Measurements from ENCODE around the gene PTPRE. TPM values are rescaled to one million over a fixed set of nuclear protein-coding genes. Genes with fewer than 3 reads are reported as not detected.
A peak's percentile ranks its signal among the peaks of the same experiment; 100 is the strongest.

Gene PTPRE
- total and polyA plus RNA-seq, 4 donors: 1.5 to 12.5 (median 3.7) TPM

GRCh38 chr10:127966875-127967274 is 60.0 kb downstream of the PTPRE start (continued):
- TF ChIP-seq, protein P1, sequence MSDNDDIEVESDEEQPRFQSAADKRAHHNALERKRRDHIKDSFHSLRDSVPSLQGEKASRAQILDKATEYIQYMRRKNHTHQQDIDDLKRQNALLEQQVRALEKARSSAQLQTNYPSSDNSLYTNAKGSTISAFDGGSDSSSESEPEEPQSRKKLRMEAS (IDR thresholded peaks at IDR 0.05): no peak

DNA sequence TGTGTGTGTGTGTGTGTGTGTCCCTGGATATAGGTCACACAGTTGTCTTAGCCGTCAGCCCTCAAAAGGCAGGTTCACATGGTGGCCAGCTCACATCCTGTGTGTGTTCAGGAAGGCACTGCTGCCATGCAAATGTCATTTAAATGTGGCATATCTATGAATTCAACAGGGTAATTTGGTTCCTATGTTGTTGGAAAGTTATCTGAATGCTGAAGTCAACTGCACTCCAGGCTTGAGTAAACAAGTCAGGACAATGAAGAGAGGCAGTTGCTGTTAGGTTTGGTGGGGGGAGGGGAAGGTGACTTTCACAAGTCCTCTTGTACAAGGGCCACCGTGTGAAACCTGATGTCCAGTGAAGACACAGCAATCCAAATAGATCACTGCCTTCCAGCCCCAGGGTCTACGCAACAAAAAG is 61.1 kb downstream of the PTPRE start:
- Histone ChIP-seq H3K9ac (ENCODE audit: low read depth in 1 of 2, low read length in 2 of 2) (no peak overlapping the region), H3K4me1 (ENCODE audit: control insufficient read depth in 4 of 4, insufficient read depth in 4 of 4, low read length in 3 of 4) (peaks cover 0 to 3% (median 0%) of the 10 kb centered on the region in 4 donors), H3K9me3 (ENCODE audit: control insufficient read depth in 4 of 4, low read length in 3 of 4) (no peaks in the 10 kb centered on the region), H3K4me3 (ENCODE audit: low read depth in 1 of 3, low read length in 3 of 3) (no peak overlapping the region), H3K36me3 (ENCODE audit: control insufficient read depth in 4 of 4, insufficient read depth in 3 of 4, low read depth in 1 of 4, low read length in 3 of 4) (no peaks in the 10 kb centered on the region), H3K27me3 (ENCODE audit: control insufficient read depth in 4 of 4, insufficient read depth in 4 of 4, low read length in 3 of 4) (no peaks in the 10 kb centered on the region), H3K27ac (ENCODE audit: low read depth in 1 of 2, low read length in 2 of 2) (no peak overlapping the region)
- DNase-seq (ENCODE audit: low spot score): no peak
- no peak for TF ChIP-seq FOXA1 (IDR thresholded peaks at IDR 0.05)
- no peak for TF ChIP-seq GABPA (IDR thresholded peaks at IDR 0.05 in 1 of 2, conservative IDR thresholded peaks at IDR 0.05 in 1 of 2)
- TF ChIP-seq ATF3 (IDR thresholded peaks at IDR 0.05): no peak
- TF ChIP-seq RAD21 (IDR thresholded peaks at IDR 0.05): no peak
- TF ChIP-seq YY1 (IDR thresholded peaks at IDR 0.05): no peak
- no peak for TF ChIP-seq JUND (IDR thresholded peaks at IDR 0.05)
- TF ChIP-seq, protein P1 (IDR thresholded peaks at IDR 0.05): no peak
- TF ChIP-seq, protein P2, sequence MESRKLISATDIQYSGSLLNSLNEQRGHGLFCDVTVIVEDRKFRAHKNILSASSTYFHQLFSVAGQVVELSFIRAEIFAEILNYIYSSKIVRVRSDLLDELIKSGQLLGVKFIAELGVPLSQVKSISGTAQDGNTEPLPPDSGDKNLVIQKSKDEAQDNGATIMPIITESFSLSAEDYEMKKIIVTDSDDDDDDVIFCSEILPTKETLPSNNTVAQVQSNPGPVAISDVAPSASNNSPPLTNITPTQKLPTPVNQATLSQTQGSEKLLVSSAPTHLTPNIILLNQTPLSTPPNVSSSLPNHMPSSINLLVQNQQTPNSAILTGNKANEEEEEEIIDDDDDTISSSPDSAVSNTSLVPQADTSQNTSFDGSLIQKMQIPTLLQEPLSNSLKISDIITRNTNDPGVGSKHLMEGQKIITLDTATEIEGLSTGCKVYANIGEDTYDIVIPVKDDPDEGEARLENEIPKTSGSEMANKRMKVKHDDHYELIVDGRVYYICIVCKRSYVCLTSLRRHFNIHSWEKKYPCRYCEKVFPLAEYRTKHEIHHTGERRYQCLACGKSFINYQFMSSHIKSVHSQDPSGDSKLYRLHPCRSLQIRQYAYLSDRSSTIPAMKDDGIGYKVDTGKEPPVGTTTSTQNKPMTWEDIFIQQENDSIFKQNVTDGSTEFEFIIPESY (IDR thresholded peaks at IDR 0.05): no peak
- TF ChIP-seq FOXA2 (IDR thresholded peaks at IDR 0.05): no peak
- no peak for TF ChIP-seq EGR1 (IDR thresholded peaks at IDR 0.05; ENCODE audit: low read depth in 2 of 2)
- TF ChIP-seq, protein P3, sequence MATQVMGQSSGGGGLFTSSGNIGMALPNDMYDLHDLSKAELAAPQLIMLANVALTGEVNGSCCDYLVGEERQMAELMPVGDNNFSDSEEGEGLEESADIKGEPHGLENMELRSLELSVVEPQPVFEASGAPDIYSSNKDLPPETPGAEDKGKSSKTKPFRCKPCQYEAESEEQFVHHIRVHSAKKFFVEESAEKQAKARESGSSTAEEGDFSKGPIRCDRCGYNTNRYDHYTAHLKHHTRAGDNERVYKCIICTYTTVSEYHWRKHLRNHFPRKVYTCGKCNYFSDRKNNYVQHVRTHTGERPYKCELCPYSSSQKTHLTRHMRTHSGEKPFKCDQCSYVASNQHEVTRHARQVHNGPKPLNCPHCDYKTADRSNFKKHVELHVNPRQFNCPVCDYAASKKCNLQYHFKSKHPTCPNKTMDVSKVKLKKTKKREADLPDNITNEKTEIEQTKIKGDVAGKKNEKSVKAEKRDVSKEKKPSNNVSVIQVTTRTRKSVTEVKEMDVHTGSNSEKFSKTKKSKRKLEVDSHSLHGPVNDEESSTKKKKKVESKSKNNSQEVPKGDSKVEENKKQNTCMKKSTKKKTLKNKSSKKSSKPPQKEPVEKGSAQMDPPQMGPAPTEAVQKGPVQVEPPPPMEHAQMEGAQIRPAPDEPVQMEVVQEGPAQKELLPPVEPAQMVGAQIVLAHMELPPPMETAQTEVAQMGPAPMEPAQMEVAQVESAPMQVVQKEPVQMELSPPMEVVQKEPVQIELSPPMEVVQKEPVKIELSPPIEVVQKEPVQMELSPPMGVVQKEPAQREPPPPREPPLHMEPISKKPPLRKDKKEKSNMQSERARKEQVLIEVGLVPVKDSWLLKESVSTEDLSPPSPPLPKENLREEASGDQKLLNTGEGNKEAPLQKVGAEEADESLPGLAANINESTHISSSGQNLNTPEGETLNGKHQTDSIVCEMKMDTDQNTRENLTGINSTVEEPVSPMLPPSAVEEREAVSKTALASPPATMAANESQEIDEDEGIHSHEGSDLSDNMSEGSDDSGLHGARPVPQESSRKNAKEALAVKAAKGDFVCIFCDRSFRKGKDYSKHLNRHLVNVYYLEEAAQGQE (IDR thresholded peaks at IDR 0.05): no peak
- TF ChIP-seq SP1 (IDR thresholded peaks at IDR 0.05): no peak
- TF ChIP-seq NR2F2 (IDR thresholded peaks at IDR 0.05): no peak
- 49% methylated on average over 3 of the region's 3 CpGs for WGBS

DNA sequence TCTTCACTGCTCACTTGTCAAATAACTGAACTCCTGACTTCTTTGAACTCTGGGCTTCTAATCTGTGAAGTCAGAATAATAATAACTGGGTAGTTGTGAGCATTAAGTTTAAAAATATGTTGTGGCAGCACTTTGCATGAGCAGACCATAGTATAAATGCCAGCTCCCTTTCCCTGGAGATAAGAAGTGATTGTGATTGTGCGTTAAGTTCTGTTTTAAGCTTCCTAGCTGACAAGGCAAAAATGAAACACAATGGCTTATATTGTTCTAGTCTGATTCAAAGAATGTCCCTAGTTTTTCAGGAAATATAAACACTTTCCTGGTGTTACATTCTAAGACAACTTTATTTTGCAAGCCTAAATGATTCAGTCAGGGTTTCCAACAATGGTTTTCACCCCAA is 61.8 kb downstream of the PTPRE start:
- Histone ChIP-seq H3K9me3 (ENCODE audit: control insufficient read depth in 4 of 4, low read length in 3 of 4) (no peaks in the 10 kb centered on the region), H3K4me3 (ENCODE audit: low read depth in 1 of 3, low read length in 3 of 3) (no peak overlapping the region), H3K27ac (ENCODE audit: low read depth in 1 of 2, low read length in 2 of 2) (no peak overlapping the region), H3K9ac (ENCODE audit: low read depth in 1 of 2, low read length in 2 of 2) (no peak overlapping the region), H3K4me1 (ENCODE audit: control insufficient read depth in 4 of 4, insufficient read depth in 4 of 4, low read length in 3 of 4) (peaks cover 0 to 3% (median 0%) of the 10 kb centered on the region in 4 donors), H3K36me3 (ENCODE audit: control insufficient read depth in 4 of 4, insufficient read depth in 3 of 4, low read depth in 1 of 4, low read length in 3 of 4) (no peaks in the 10 kb centered on the region), H3K27me3 (ENCODE audit: control insufficient read depth in 4 of 4, insufficient read depth in 4 of 4, low read length in 3 of 4) (no peaks in the 10 kb centered on the region)
- 65% methylated on average over 1 of the region's 1 CpG for WGBS
- TF ChIP-seq, protein P1 (IDR thresholded peaks at IDR 0.05): no peak
- TF ChIP-seq ATF3 (IDR thresholded peaks at IDR 0.05) (no peak), RAD21 (IDR thresholded peaks at IDR 0.05) (no peak), FOXA2 (IDR thresholded peaks at IDR 0.05) (no peak), NR2F2 (IDR thresholded peaks at IDR 0.05) (peak; percentile 52), CTCF (IDR thresholded peaks at IDR 0.05; ENCODE audit: low read depth, low read length, missing input control) (no peak), HNF4G (IDR thresholded peaks at IDR 0.05) (no peak)
- DNase-seq (ENCODE audit: low spot score): no peak

Data from liver (tissue), 9 donors.